ENCODE results near the gene GUCA1A.

GUCA1A gene

GRCh38 chr6:42226161-42226611, 53.0 kb downstream of the GUCA1A start:
- no peak for TF ChIP-seq CTCF (IDR thresholded peaks at IDR 0.05; ENCODE audit: low read depth, low read length, missing control alignments)
- H3K4me3 ChIP-seq (replicated peaks; ENCODE audit: low read depth, low read length): no peak overlapping the region
- no peak for DNase-seq (ENCODE audit: extremely low read depth, low read depth)

- no peak for DNase-seq (ENCODE audit: extremely low read depth, low read depth)
- no peak overlapping the region for H3K4me3 ChIP-seq (replicated peaks; ENCODE audit: low read depth, low read length)
- TF ChIP-seq CTCF (IDR thresholded peaks at IDR 0.05; ENCODE audit: low read depth, low read length, missing control alignments): no peak
Measured at GRCh38 chr6:42226645-42227143, 53.5 kb downstream of the GUCA1A start.

- no peak for TF ChIP-seq CTCF (IDR thresholded peaks at IDR 0.05; ENCODE audit: low read depth, low read length, missing control alignments)
- DNase-seq (ENCODE audit: extremely low read depth, low read depth): no peak
- no peak overlapping the region for H3K4me3 ChIP-seq (replicated peaks; ENCODE audit: low read depth, low read length)
Measured at GRCh38 chr6:42227173-42227850, 54.1 kb downstream of the GUCA1A start.

- no peak overlapping the region for H3K4me3 ChIP-seq (replicated peaks; ENCODE audit: low read depth, low read length)
- no peak for TF ChIP-seq CTCF (IDR thresholded peaks at IDR 0.05; ENCODE audit: low read depth, low read length, missing control alignments)
- DNase-seq (ENCODE audit: extremely low read depth, low read depth): no peak
Measured at GRCh38 chr6:42228305-42228704, 55.1 kb downstream of the GUCA1A start.

Measured in HFF-Myc (cell line).